Adipose tissue (tissue), 3 donors: ENCODE measurements around the gene DAG1. TPM values are rescaled to one million over a fixed set of nuclear protein-coding genes. Genes with fewer than 3 reads are reported as not detected.

Experiments used
- H3K27ac ChIP-seq: one replicate; pipeline ENCODE4 v1.5.1; 2013; ENCODE audit warnings: low read depth, low read length
- WGBS, 3 donors: extraction: QIAGEN DNeasy Blood & Tissue Kit; methylation state at CpG; one replicate each; pipeline ENCODE4 v1.1.7; 2013; 5-methylcytosine and 5-hydroxymethylcytosine counted together
- polyA plus RNA-seq, 3 donors: library from polyadenylated mRNA; stranded (reverse); fragments of 200-250 nt; gene quantifications; one replicate each; pipeline ENCODE4 v1.2.3, GENCODE V29; 2013
- donor health status: healthy with polysubstance abuse.
- donor health status: Bipolar disorder and iron deficiency.
- donor health status: healthy.

The DAG1 gene
- polyA plus RNA-seq = 10 to 100 TPM; 12.5 to 43.2 (median 23.5) TPM

DNA sequence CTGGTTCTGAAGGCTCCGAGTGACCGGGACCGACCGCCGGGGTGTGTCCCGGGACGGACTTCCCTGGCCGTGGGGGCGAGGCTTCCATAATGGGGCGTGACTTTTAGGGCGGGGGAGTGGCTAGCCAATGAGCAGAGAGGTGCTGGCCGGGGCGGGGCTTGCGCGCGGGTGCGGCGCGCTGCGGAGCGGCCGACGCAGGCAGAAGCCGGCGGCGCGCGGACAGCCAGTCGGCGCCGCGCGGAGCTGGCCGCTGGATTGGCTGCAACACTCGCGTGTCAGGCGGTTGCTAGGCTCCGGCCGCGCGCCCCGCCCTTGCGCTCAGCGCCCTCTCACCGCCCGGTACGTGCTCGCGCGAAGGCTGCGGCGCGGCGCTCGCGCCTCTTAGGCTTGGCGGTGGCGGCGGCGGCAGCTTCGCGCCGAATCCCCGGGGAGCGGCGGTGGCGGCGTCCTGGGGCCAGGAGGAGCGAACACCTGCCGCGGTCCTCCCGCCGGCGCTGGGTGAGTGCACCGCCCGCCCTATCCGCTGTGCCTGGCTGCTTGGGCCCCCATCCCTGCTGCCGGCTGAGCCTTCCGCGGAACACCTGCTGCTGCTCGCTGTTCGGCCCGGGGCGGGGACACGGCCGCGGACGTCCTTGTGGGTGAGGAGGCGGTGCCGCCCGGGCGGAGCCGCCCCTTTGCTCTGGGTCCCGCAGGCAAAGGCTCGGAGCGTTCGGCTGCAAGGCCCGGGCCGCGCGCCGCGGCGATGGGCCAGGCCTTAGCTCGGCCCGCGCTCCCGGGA is at the start of gene DAG1:
DAG1 (plus strand) TSS at position 332 of the 778 bp plus-strand sequence. CDS start 40,268 bp downstream, outside the sequence.
- WGBS, 3 donors = 0 to 1% (median 0%) methylated on average over 86 to 108 of the region's 108 CpGs
- H3K27ac ChIP-seq = no peak within 1 kb of the TSS

GRCh38 chr3:49421890-49422378 is 48.1 kb upstream of the DAG1 start:
- no peak overlapping the region for H3K27ac ChIP-seq
- 13 to 56% (median 43%) methylated on average over 14 of the region's 14 CpGs for WGBS, 3 donors

GRCh38 chr3:49422379-49423248 is 47.5 kb upstream of the DAG1 start, which contains the start of gene AMT:
Gene AMT, minus strand, starts transcription at chr3:49422473. Its CDS starts 23 bp downstream, at chr3:49422450.
- 16 to 50% (median 46%) methylated on average over 23 to 25 of the region's 25 CpGs for WGBS, 3 donors
- H3K27ac ChIP-seq = no peak within 1 kb of the TSS

- 94 to 96% (median 95%) methylated on average over 6 of the region's 6 CpGs for WGBS, 3 donors
- H3K27ac ChIP-seq = no peak overlapping the region
Observed at GRCh38 chr3:49424816-49425215, 45.3 kb upstream of the DAG1 start.

- no peak overlapping the region for H3K27ac ChIP-seq
- WGBS, 3 donors = 91 to 100% (median 91%) methylated on average over 2 of the region's 2 CpGs
Observed at GRCh38 chr3:49427586-49427985, 42.5 kb upstream of the DAG1 start.

GRCh38 chr3:49428752-49429080 is 41.4 kb upstream of the DAG1 start:
- 3 to 7% (median 5%) methylated on average over 9 of the region's 9 CpGs for WGBS, 3 donors
- H3K27ac ChIP-seq = no peak overlapping the region

- WGBS, 3 donors = 82 to 90% (median 82%) methylated on average over 5 of the region's 5 CpGs
Observed at GRCh38 chr3:49434731-49435130, 35.3 kb upstream of the DAG1 start.

GRCh38 chr3:49445391-49445790 is 24.7 kb upstream of the DAG1 start:
- H3K27ac ChIP-seq = no peak overlapping the region
- WGBS, 3 donors = 96 to 98% (median 97%) methylated on average over 5 of the region's 5 CpGs

More at GRCh38 chr3:49434731-49435130, 35.3 kb upstream of the DAG1 start:
- H3K27ac ChIP-seq = no peak overlapping the region

GRCh38 chr3:49453621-49454020 is 16.4 kb upstream of the DAG1 start:
- WGBS, 3 donors = 91 to 99% (median 95%) methylated on average over 4 of the region's 4 CpGs

GRCh38 chr3:49454458-49454857 is 15.6 kb upstream of the DAG1 start:
- H3K27ac ChIP-seq = no peak overlapping the region
- WGBS, 3 donors = 37 to 86% (median 74%) methylated on average over 2 of the region's 2 CpGs

More at GRCh38 chr3:49453621-49454020, 16.4 kb upstream of the DAG1 start:
- no peak overlapping the region for H3K27ac ChIP-seq

DNA sequence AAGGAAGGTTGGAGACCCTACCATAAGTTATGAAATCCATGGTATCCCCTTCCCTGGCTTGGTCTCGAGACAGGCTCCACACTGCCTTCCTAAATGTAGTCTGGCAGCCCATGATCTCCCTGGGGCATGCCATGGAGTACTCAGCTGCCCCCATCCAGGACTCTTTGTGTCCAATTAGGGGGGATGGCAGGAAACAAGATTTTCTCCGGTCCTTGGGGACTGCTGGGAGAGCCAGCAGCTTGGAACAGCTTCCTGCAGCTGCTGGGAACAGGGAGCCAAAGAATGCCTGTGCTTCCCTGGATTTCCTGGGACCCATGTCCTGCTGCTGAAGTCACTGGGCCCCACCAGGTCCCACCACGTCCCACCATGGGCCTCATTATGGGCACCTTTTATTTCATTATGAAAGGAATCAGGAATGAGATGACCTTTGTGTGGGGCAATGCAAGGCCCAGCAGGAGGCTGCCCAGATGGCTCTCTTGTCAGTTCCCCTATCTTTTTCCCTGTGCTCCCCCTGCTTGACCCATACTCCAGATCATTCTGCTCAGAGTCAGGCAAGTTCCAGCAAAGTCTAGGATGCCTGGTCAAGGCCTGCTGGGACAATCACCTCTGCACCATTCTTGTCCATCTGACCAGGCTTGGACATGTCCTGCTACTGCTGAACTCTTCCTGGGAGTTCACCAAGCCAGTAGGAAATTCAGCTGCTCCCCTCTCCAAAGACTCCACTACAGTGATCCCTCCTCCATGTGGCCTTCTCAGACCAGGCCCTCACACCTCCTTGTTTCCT is 15.0 kb upstream of the DAG1 start:
- 48 to 68% (median 52%) methylated on average over 3 of the region's 3 CpGs for WGBS, 3 donors
- H3K27ac ChIP-seq = no peak overlapping the region

GRCh38 chr3:49456466-49456865 is 13.6 kb upstream of the DAG1 start:
- WGBS, 3 donors = 84 to 95% (median 93%) methylated on average over 3 of the region's 3 CpGs
- H3K27ac ChIP-seq = no peak overlapping the region

- H3K27ac ChIP-seq = no peak overlapping the region
- 33 to 93% (median 93%) methylated on average over 2 of the region's 2 CpGs for WGBS, 3 donors
Observed at GRCh38 chr3:49460188-49460890, 9.7 kb upstream of the DAG1 start.

DNA sequence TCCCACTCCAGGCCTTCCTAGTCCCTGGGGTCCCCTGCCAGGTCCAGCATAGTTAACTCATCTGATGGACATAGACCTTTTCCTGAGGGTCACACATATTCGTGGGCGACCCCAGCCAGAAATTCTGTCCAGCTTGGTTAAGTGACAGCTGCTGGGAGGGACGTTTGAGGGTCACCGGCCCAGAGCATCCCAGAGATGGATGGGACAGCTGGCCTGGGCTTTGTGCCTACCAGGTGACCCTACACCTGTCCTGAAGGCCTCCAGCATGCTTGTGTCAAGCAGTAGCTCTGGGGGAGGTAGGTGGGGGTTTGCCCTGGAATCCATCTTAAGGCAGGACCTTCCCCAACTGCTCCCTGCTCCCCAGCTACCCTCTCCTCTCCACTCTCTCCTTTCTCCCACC is 9.1 kb upstream of the DAG1 start:
- WGBS, 3 donors = 66 to 90% (median 85%) methylated on average over 4 of the region's 4 CpGs
- no peak overlapping the region for H3K27ac ChIP-seq

DNA sequence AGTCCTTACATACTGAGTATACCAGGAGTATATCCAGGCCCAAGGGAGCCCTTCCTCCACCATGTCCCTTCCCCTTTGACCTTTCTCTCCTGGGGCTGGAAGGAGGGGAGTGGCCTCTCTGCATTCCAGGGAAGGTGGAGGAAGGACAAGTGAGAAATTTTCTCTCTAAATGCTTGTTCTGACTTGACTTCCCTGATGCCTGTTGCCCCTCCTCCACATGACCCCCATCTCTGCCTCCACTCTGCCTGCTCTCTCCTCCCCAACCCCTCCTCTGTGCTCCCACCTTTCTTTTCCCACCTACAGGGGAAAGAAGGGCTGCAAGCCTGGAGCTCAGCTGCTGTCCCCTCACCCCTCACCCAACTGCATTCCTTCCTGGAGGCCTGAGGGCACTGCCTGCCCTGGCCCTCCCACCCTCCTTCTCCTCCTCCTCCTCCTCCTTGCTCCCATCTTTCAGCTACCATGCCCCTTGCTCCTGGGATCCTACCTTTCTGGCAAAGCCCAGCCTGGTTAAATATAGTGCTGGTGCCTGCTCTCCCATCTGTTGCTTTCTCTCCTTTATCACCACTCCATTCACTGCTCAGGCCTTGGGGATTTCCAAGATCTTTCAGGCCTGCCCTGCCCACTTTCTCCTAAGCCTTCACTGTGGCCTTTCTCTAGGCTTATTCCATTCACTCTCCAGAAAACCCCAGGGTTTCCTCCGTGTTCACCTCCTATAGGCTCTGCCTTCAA is 8.5 kb upstream of the DAG1 start:
- no peak overlapping the region for H3K27ac ChIP-seq
- WGBS, 3 donors = 21 to 51% (median 43%) methylated on average over 1 of the region's 1 CpG

GRCh38 chr3:49462222-49462621 is 7.8 kb upstream of the DAG1 start:
- H3K27ac ChIP-seq = no peak overlapping the region
- 45 to 79% (median 75%) methylated on average over 3 of the region's 3 CpGs for WGBS, 3 donors
